A549 (cell line): ENCODE measurements around the gene PEX10. TPM values are rescaled to one million over a fixed set of nuclear protein-coding genes. Genes with fewer than 3 reads are reported as not detected.

Experiments
- ATAC-seq, 2 experiments: fragments of 200-7000 bp in 1 of 2; fragments of >200 bp in 1 of 2; cut with Nextera tagmentation in 1 of 2; cut with Tn5 transposase in 1 of 2; 3 replicates each; pipeline versions ENCODE4 v1.8.0 to v1.9.1; 2018 to 2020; ENCODE audit warnings: mild to moderate bottlenecking in 1 of 2, moderate library complexity in 1 of 2
- CTCF ChIA-PET: fragments of 300-600 bp; sonication (Branson Sonifier 250); formaldehyde crosslinking; extraction: SDS; loops from one replicate; lab custom pipeline; 2021; ENCODE audit warnings: antibody characterized with exemption, inconsistent platforms; lab: Yijun Ruan, JAX
- POLR2A ChIA-PET: fragments of 350-600 bp; formaldehyde crosslinking; extraction: SDS; loops from one replicate; lab custom pipeline; 2021; ENCODE audit warnings: antibody characterized with exemption, inconsistent platforms; lab: Yijun Ruan, JAX
- DNase-seq, 2 experiments: peaks; one replicate each; pipeline versions ENCODE4 v3.0.0 to v3.0.0-alpha.2; 2011 to 2016; ENCODE audit warnings: low read depth in 1 of 2, low spot score in 1 of 2
- FAIRE-seq: peaks from 2 replicates; lab custom pipeline; 2011; peaks lifted over from hg19 to GRCh38; lab: Jason Lieb, UNC
- H3K27ac ChIP-seq, 2 experiments: fragments of >200 bp; sonication (Bioruptor Twin); formaldehyde crosslinking; 3 replicates each; pipeline ENCODE4 v1.5.1; 2016 to 2017
- H3K4me1 ChIP-seq: fragments of >200 bp; sonication (Bioruptor Twin); formaldehyde crosslinking; 3 replicates; pipeline ENCODE4 v1.6.1; 2016
- H3K4me2 ChIP-seq: fragments of >200 bp; sonication (Bioruptor Twin); formaldehyde crosslinking; 3 replicates; pipeline ENCODE4 v1.6.1; 2016
- H3K4me3 ChIP-seq: fragments of >200 bp; sonication (Bioruptor Twin); formaldehyde crosslinking; 3 replicates; pipeline ENCODE4 v1.5.1; 2016
- H3K9me3 ChIP-seq: fragments of >200 bp; sonication (Bioruptor Twin); formaldehyde crosslinking; 3 replicates; pipeline ENCODE4 v1.6.1; 2016
- CBX2 ChIP-seq: fragments of 200-600 bp; sonication (generic); IDR thresholded peaks from 2 replicates; pipeline ENCODE4 v1.6.1; 2016; ENCODE audit warnings: low read depth, mild to moderate bottlenecking, borderline replicate concordance
- CBX8 ChIP-seq: fragments of 200-600 bp; sonication (generic); IDR thresholded peaks from 2 replicates; pipeline ENCODE4 v1.6.1; 2016
- FOXS1 ChIP-seq: fragments of 250-450 bp; sonication (Bioruptor Pico); IDR thresholded peaks from 2 replicates; pipeline ENCODE4 v1.5.0; 2020; ENCODE audit warnings: mild to moderate bottlenecking, moderate library complexity
- HOXA7 ChIP-seq: fragments of 250-450 bp; sonication (Bioruptor Pico); IDR thresholded peaks from 2 replicates; pipeline ENCODE4 v1.5.0; 2020; ENCODE audit warnings: mild to moderate bottlenecking, moderate library complexity
- HOXB13 ChIP-seq: fragments of 250-450 bp; sonication (Bioruptor Pico); IDR thresholded peaks from 2 replicates; pipeline ENCODE4 v1.5.0; 2020; ENCODE audit warnings: low read depth, mild to moderate bottlenecking, moderate library complexity
- HOXB5 ChIP-seq: fragments of 250-450 bp; sonication (Bioruptor Pico); IDR thresholded peaks from 2 replicates; pipeline ENCODE4 v1.5.0; 2020; ENCODE audit warnings: mild to moderate bottlenecking, moderate library complexity
- JUN ChIP-seq, 2 experiments: fragments of >200 bp; sonication (Bioruptor Twin); formaldehyde crosslinking; IDR thresholded peaks; 2 replicates in 1 of 2; 3 replicates in 1 of 2; pipeline ENCODE4 v1.6.1; 2016 to 2017
- KDM5A ChIP-seq: fragments of 200-600 bp; sonication (generic); IDR thresholded peaks from 2 replicates; pipeline ENCODE4 v1.6.1; 2016; ENCODE audit warnings: antibody characterized with exemption, mild to moderate bottlenecking
- MAZ ChIP-seq: fragments of 150-350 bp; IDR thresholded peaks from 2 replicates; pipeline ENCODE4 v1.6.1; 2014; ENCODE audit warnings: antibody characterized with exemption, low read depth, low read length, borderline replicate concordance
- NR3C1 ChIP-seq: fragments of >200 bp; sonication (Bioruptor Twin); formaldehyde crosslinking; IDR thresholded peaks from 3 replicates; pipeline ENCODE4 v1.6.1; 2017
- RARB ChIP-seq: fragments of 250-450 bp; sonication (Bioruptor Pico); IDR thresholded peaks from 2 replicates; pipeline ENCODE4 v1.8.0; 2021; ENCODE audit warnings: mild to moderate bottlenecking, moderate library complexity
- RCOR1 ChIP-seq: fragments of 150-350 bp; IDR thresholded peaks from 2 replicates; pipeline ENCODE4 v1.6.1; 2014; ENCODE audit warnings: antibody characterized with exemption, low read length, low read depth
- REST ChIP-seq: fragments of 200-600 bp; sonication (generic); IDR thresholded peaks from 2 replicates; pipeline ENCODE4 v1.6.1; 2016; ENCODE audit warnings: antibody characterized with exemption, mild to moderate bottlenecking, moderate library complexity
- RNF2 ChIP-seq: fragments of 200-600 bp; sonication (generic); IDR thresholded peaks from 2 replicates; pipeline ENCODE4 v1.6.1; 2016; ENCODE audit warnings: low read depth, mild to moderate bottlenecking, antibody characterized with exemption, moderate library complexity, borderline replicate concordance
- TP53 ChIP-seq: fragments of 250-450 bp; sonication (Bioruptor Pico); IDR thresholded peaks from 2 replicates; pipeline ENCODE4 v1.5.0; 2021; ENCODE audit warnings: mild to moderate bottlenecking, moderate library complexity
- USF2 ChIP-seq: fragments of 450-650 bp; IDR thresholded peaks from 2 replicates; pipeline ENCODE4 v1.6.1; 2014; ENCODE audit warnings: antibody characterized with exemption
- ZNF302 ChIP-seq: fragments of 250-450 bp; sonication (Bioruptor Pico); IDR thresholded peaks from 2 replicates; pipeline ENCODE4 v1.9.0; 2021; ENCODE audit warnings: inconsistent platforms, mild to moderate bottlenecking, moderate library complexity
- ZSCAN20 ChIP-seq: fragments of 250-450 bp; sonication (Bioruptor Pico); IDR thresholded peaks from 2 replicates; pipeline ENCODE4 v1.8.0; 2022; ENCODE audit warnings: mild to moderate bottlenecking, moderate library complexity
- WGBS: methylation state at CpG from one replicate; pipeline ENCODE4 v1.1.6; 2017; ENCODE audit errors: missing lambda C conversion rate; 5-methylcytosine and 5-hydroxymethylcytosine counted together
- polyA plus RNA-seq, 4 experiments: library from polyadenylated mRNA; depleted of rRNA in 3 of 4; stranded (reverse); fragments of >200 nt; fragmentation: RNase III in 1 of 4; extraction: RNeasy Plus Mini Kit Qiagen cat#74134 plus additional on column Dnase treatment in 1 of 4; gene quantifications; 2 replicates in 3 of 4; 3 replicates in 1 of 4; pipeline ENCODE4 v1.2.3, GENCODE V29; 2011 to 2017
- TF ChIP-seq, protein P1 (sequence below): IDR thresholded peaks from 2 replicates; pipeline ENCODE4 v1.6.1; 2012

PEX10 gene
- polyA plus RNA-seq, 2 of the 4 experiments (the other 2 are of a cell fraction) = 12.3 to 20.2 TPM

- H3K9me3 ChIP-seq = no peaks in the 10 kb centered on the region
- WGBS = 93% methylated on average over 32 of the region's 32 CpGs
- no peak for DNase-seq
- H3K4me3 ChIP-seq = no peak overlapping the region
- TF ChIP-seq ZSCAN20 (CRISPR knock-in tag) = no peak
- TF ChIP-seq HOXA7 (CRISPR knock-in tag) = no peak
- no peak for TF ChIP-seq KDM5A
- TF ChIP-seq, protein P1, sequence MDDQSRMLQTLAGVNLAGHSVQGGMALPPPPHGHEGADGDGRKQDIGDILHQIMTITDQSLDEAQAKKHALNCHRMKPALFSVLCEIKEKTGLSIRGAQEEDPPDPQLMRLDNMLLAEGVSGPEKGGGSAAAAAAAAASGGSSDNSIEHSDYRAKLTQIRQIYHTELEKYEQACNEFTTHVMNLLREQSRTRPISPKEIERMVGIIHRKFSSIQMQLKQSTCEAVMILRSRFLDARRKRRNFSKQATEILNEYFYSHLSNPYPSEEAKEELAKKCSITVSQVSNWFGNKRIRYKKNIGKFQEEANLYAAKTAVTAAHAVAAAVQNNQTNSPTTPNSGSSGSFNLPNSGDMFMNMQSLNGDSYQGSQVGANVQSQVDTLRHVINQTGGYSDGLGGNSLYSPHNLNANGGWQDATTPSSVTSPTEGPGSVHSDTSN = no peak
- TF ChIP-seq TP53 (CRISPR knock-in tag) = no peak
- no peak for TF ChIP-seq REST
- TF ChIP-seq USF2 = no peak
- TF ChIP-seq HOXB5 (CRISPR knock-in tag) = no peak
- no peak for TF ChIP-seq CBX8
- TF ChIP-seq FOXS1 (CRISPR knock-in tag) = no peak
- TF ChIP-seq MAZ = no peak
- TF ChIP-seq RARB = no peak
- TF ChIP-seq RCOR1 = no peak
- TF ChIP-seq JUN (IDR thresholded peaks at IDR 0.05) = no peak
- TF ChIP-seq CBX2 = no peak
- no peak for TF ChIP-seq ZNF302 (CRISPR knock-in tag)
- TF ChIP-seq HOXB13 = no peak
- no peak for TF ChIP-seq RNF2
- TF ChIP-seq NR3C1 = no peak
- POLR2A ChIA-PET = no interaction called here
- no peak overlapping the region for H3K4me2 ChIP-seq
- H3K4me1 ChIP-seq = peaks cover 15% of the 10 kb centered on the region
- CTCF ChIA-PET = interaction anchor here (16.3 kb wide), 1 partner anchor 189 kb away, joined by 267 read pairs; the partner anchor contains the start of gene FAAP20
- no peak for FAIRE-seq
- no peak overlapping the region for H3K27ac ChIP-seq
- ATAC-seq = no peak
Observed at GRCh38 chr1:2388004-2388913, 24.1 kb downstream of the PEX10 start.
